H9 (cell line): Measurements from ENCODE around the gene CTU2. TPM values are rescaled to one million over a fixed set of nuclear protein-coding genes. Genes with fewer than 3 reads are reported as not detected.

Source experiments
- DNase-seq: peaks from one replicate; pipeline ENCODE4 v3.0.0-alpha.2; 2017
- H2AFZ ChIP-seq: one replicate; pipeline ENCODE4 v1.6.1; 2013; ENCODE audit warnings: mild to moderate bottlenecking, low read length, control low read depth, moderate library complexity
- H2AK5ac ChIP-seq: 2 replicates; pipeline ENCODE4 v1.6.1; 2013; ENCODE audit warnings: low read length, control low read depth, mixed read lengths; ENCODE audit not compliant: insufficient read length
- H2BK120ac ChIP-seq: one replicate; pipeline ENCODE4 v1.6.1; 2013; ENCODE audit warnings: low read depth, mild to moderate bottlenecking, low read length, control low read depth, inconsistent platforms; ENCODE audit not compliant: poor library complexity, severe bottlenecking
- H2BK12ac ChIP-seq: 2 replicates; pipeline ENCODE4 v1.6.1; 2013; ENCODE audit warnings: low read length, control low read depth, mixed read lengths, low read depth; ENCODE audit not compliant: insufficient read length
- H2BK15ac ChIP-seq: 2 replicates; pipeline ENCODE4 v1.6.1; 2013; ENCODE audit warnings: low read depth, low read length, control low read depth
- H2BK20ac ChIP-seq: one replicate; pipeline ENCODE4 v1.6.1; 2013; ENCODE audit warnings: low read depth, mild to moderate bottlenecking, low read length, control low read depth, inconsistent platforms; ENCODE audit not compliant: poor library complexity, severe bottlenecking
- H2BK5ac ChIP-seq: 2 replicates; pipeline ENCODE4 v1.6.1; 2013; ENCODE audit warnings: low read length, control low read depth, mixed read lengths; ENCODE audit not compliant: insufficient read length
- H3K14ac ChIP-seq: 2 replicates; pipeline ENCODE4 v1.6.1; 2013; ENCODE audit warnings: low read length, control low read depth; ENCODE audit not compliant: insufficient read depth
- H3K18ac ChIP-seq: 2 replicates; pipeline ENCODE4 v1.6.1; 2013; ENCODE audit warnings: low read depth, mild to moderate bottlenecking, mixed read lengths, low read length, control low read depth; ENCODE audit not compliant: insufficient read length
- H3K23ac ChIP-seq: 2 replicates; pipeline ENCODE4 v1.6.1; 2013; ENCODE audit warnings: low read length, control low read depth, mixed read lengths, low read depth; ENCODE audit not compliant: insufficient read length
- H3K23me2 ChIP-seq: 2 replicates; pipeline ENCODE4 v1.6.1; 2013; ENCODE audit warnings: low read depth, mild to moderate bottlenecking, mixed read lengths, low read length, control low read depth; ENCODE audit not compliant: insufficient read length, poor library complexity, severe bottlenecking
- H3K27ac ChIP-seq: 2 replicates; pipeline ENCODE4 v1.5.1; 2013; ENCODE audit warnings: low read length, control low read depth, mixed read lengths, low read depth; ENCODE audit not compliant: insufficient read length
- H3K27me3 ChIP-seq: 2 replicates; pipeline ENCODE4 v1.6.1; 2013; ENCODE audit warnings: low read length, control low read depth, inconsistent platforms; ENCODE audit not compliant: insufficient read depth
- H3K4ac ChIP-seq: 2 replicates; pipeline ENCODE4 v1.6.1; 2013; ENCODE audit warnings: low read depth, mild to moderate bottlenecking, control low read depth, inconsistent platforms, low read length, moderate library complexity
- H3K4me1 ChIP-seq: 2 replicates; pipeline ENCODE4 v1.6.1; 2013; ENCODE audit warnings: low read length, control low read depth, inconsistent platforms; ENCODE audit not compliant: insufficient read depth
- H3K4me2 ChIP-seq: 2 replicates; pipeline ENCODE4 v1.6.1; 2013; ENCODE audit warnings: low read length, control low read depth, mixed read lengths; ENCODE audit not compliant: insufficient read length, insufficient read depth
- H3K56ac ChIP-seq: 2 replicates; pipeline ENCODE4 v1.6.1; 2013; ENCODE audit warnings: low read depth, mild to moderate bottlenecking, mixed read lengths, low read length, control low read depth; ENCODE audit not compliant: insufficient read length
- H3K79me1 ChIP-seq: 2 replicates; pipeline ENCODE4 v1.6.1; 2013; ENCODE audit warnings: low read depth, mild to moderate bottlenecking, moderate library complexity, low read length, control low read depth, inconsistent platforms; ENCODE audit not compliant: insufficient read depth, poor library complexity, severe bottlenecking
- H3K79me2 ChIP-seq: 2 replicates; pipeline ENCODE4 v1.6.1; 2013; ENCODE audit warnings: low read length, control low read depth, inconsistent platforms; ENCODE audit not compliant: insufficient read depth
- H3K9ac ChIP-seq: 2 replicates; pipeline ENCODE4 v1.6.1; 2013; ENCODE audit warnings: low read length, control low read depth, mixed read lengths; ENCODE audit not compliant: insufficient read length; ENCODE audit errors: extremely low read depth
- H3K9me3 ChIP-seq: one replicate; pipeline ENCODE4 v1.6.1; 2013; ENCODE audit warnings: low read depth, low read length, inconsistent platforms; ENCODE audit not compliant: control insufficient read depth
- H3T11ph ChIP-seq: one replicate; pipeline ENCODE4 v1.6.1; 2013; ENCODE audit warnings: mild to moderate bottlenecking, low read length, control low read depth, inconsistent platforms
- H4K20me1 ChIP-seq: one replicate; pipeline ENCODE4 v1.6.1; 2013; ENCODE audit not compliant: control insufficient read depth, insufficient read length, insufficient read depth
- H4K5ac ChIP-seq: 2 replicates; pipeline ENCODE4 v1.6.1; 2013; ENCODE audit warnings: low read depth, mild to moderate bottlenecking, mixed read lengths, low read length, control low read depth; ENCODE audit not compliant: insufficient read length
- H4K8ac ChIP-seq: replicated peaks from 2 replicates; pipeline ENCODE4 v1.6.1; 2013; ENCODE audit warnings: low read length, control low read depth, mixed read lengths, low read depth; ENCODE audit not compliant: insufficient read length
- H4K91ac ChIP-seq: 2 replicates; pipeline ENCODE4 v1.6.1; 2013; ENCODE audit warnings: low read depth, mild to moderate bottlenecking, moderate library complexity, mixed read lengths, low read length, control low read depth; ENCODE audit not compliant: insufficient read length
- H3K27ac Mint-ChIP-seq, 3 experiments: 2 replicates in 2 of 3; 3 replicates in 1 of 3; pipeline ENCODE4 v1.8.0; 2020 to 2021; ENCODE audit warnings: mixed read lengths in 3 of 3, mild to moderate bottlenecking in 1 of 3, moderate library complexity in 1 of 3
- H3K27me3 Mint-ChIP-seq: 2 replicates; pipeline ENCODE4 v1.8.0; 2021; ENCODE audit warnings: low read depth, mild to moderate bottlenecking, moderate library complexity, mixed read lengths
- H3K36me3 Mint-ChIP-seq, 3 experiments: 2 replicates in 2 of 3; 3 replicates in 1 of 3; pipeline ENCODE4 v1.8.0; 2020 to 2021; ENCODE audit warnings: low read depth in 3 of 3, mixed read lengths in 3 of 3; ENCODE audit not compliant: insufficient read depth in 1 of 3
- H3K4me1 Mint-ChIP-seq, 2 experiments: 2 replicates each; pipeline ENCODE4 v1.8.0; 2020; ENCODE audit warnings: mixed read lengths in 2 of 2
- H3K4me3 Mint-ChIP-seq, 2 experiments: 2 replicates in 1 of 2; 3 replicates in 1 of 2; pipeline ENCODE4 v1.8.0; 2020 to 2021; ENCODE audit warnings: mild to moderate bottlenecking in 2 of 2, mixed read lengths in 2 of 2, moderate library complexity in 1 of 2
- H3K9me3 Mint-ChIP-seq, 2 experiments: 2 replicates in 1 of 2; 3 replicates in 1 of 2; pipeline ENCODE4 v1.8.0; 2020; ENCODE audit warnings: mild to moderate bottlenecking in 2 of 2, mixed read lengths in 2 of 2, moderate library complexity in 1 of 2
- WGBS: extraction: QIAGEN DNeasy Blood & Tissue Kit; methylation state at CpG from one replicate; pipeline ENCODE4 v1.1.7; 2013; ENCODE audit warnings: missing lambda C conversion rate, low lambda C conversion rate, mixed read lengths; ENCODE audit not compliant: insufficient read length; ENCODE audit errors: extremely low coverage; 5-methylcytosine and 5-hydroxymethylcytosine counted together
- total RNA-seq: library from RNA; stranded (reverse); gene quantifications from 2 replicates; pipeline ENCODE4 v1.2.1, GENCODE V29; 2021
- TF ChIP-seq, protein P1 (sequence below): fragments of 200-600 bp; sonication (generic); conservative IDR thresholded peaks from 3 replicates; pipeline ENCODE4 v1.8.0; 2021; ENCODE audit warnings: antibody characterized with exemption, mild to moderate bottlenecking

CTU2 gene
- total RNA-seq, 1 experiment from 2014 or later: 32.8 TPM

DNA sequence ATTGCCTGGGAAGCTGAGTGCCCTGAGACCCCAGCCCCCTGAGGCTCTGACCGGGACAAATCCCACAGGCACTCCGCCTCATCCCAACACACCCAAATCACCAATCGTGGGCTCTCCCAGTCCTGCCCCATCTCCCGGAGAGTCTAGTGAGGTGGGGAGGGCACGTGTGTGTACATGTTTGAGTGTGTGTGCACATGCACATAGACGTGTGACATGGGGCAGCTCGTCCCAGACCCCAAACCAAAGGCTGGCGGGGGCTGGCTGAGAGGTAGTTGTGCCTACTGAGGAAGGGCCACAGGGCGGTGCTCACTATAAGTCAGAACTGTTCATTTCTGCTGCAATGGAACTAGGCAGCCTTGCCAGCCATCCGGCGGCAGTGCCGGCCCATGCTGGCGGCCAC, 28.6 kb upstream of the CTU2 start:
- Mint-ChIP-seq H3K27me3 (no peaks in the 10 kb centered on the region), H3K4me1 (peaks cover 3 to 4% of the 10 kb centered on the region in 2 experiments; a peak in 3 of 4 replicates), H3K4me3 (no peak overlapping the region), H3K9me3 (no peaks in the 10 kb centered on the region), H3K27ac (no peak overlapping the region; a peak in 1 of 7 replicates), H3K36me3 (peaks cover 0 to 9% (median 2%) of the 10 kb centered on the region in 3 experiments; a peak in 2 of 7 replicates)
- Histone ChIP-seq H3T11ph (no peak overlapping the region), H3K9me3 (no peaks in the 10 kb centered on the region), H3K23me2 (no peaks in the 10 kb centered on the region), H3K27ac (no peak overlapping the region), H3K18ac (no peak overlapping the region), H4K5ac (no peak overlapping the region), H3K56ac (no peak overlapping the region), H2BK15ac (no peak overlapping the region), H4K20me1 (no peaks in the 10 kb centered on the region), H2BK12ac (no peak overlapping the region), H2BK20ac (no peak overlapping the region), H2BK120ac (no peak overlapping the region), H2AK5ac (no peak overlapping the region), H3K14ac (no peak overlapping the region), H3K4me2 (no peak overlapping the region), H3K4me1 (no peaks in the 10 kb centered on the region), H3K27me3 (no peaks in the 10 kb centered on the region), H4K8ac (no peak overlapping the region), H3K4ac (no peak overlapping the region), H3K9ac (no peak overlapping the region), H3K79me2 (no peaks in the 10 kb centered on the region), H3K79me1 (no peaks in the 10 kb centered on the region), H4K91ac (no peak overlapping the region), H3K23ac (no peak overlapping the region), H2BK5ac (no peak overlapping the region), H2AFZ (no peak overlapping the region)
- TF ChIP-seq, protein P1, sequence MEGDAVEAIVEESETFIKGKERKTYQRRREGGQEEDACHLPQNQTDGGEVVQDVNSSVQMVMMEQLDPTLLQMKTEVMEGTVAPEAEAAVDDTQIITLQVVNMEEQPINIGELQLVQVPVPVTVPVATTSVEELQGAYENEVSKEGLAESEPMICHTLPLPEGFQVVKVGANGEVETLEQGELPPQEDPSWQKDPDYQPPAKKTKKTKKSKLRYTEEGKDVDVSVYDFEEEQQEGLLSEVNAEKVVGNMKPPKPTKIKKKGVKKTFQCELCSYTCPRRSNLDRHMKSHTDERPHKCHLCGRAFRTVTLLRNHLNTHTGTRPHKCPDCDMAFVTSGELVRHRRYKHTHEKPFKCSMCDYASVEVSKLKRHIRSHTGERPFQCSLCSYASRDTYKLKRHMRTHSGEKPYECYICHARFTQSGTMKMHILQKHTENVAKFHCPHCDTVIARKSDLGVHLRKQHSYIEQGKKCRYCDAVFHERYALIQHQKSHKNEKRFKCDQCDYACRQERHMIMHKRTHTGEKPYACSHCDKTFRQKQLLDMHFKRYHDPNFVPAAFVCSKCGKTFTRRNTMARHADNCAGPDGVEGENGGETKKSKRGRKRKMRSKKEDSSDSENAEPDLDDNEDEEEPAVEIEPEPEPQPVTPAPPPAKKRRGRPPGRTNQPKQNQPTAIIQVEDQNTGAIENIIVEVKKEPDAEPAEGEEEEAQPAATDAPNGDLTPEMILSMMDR: no peak
- DNase-seq: no peak
- WGBS: no CpG with 5 or more reads among the region's 13 CpGs
